NCI-H2029 (cell line): ENCODE measurements around the gene OR2S2.
"Not testable (repeated sequence)": the region's sequence is repeated elsewhere in the genome, so short reads cannot be mapped to it uniquely, and the experiment has no call there.

ENCODE experiments used
- DNase-seq: peaks from one replicate; lab custom pipeline; 2025; lab: John Stamatoyannopoulos, UW

The OR2S2 gene

GRCh38 chr9:35962126-35962906, 4.4 kb upstream of the OR2S2 start:
- DNase-seq = no peak

GRCh38 chr9:35960039-35960655, 2.2 kb upstream of the OR2S2 start:
- DNase-seq = no peak

GRCh38 chr9:35956651-35957050, 1.3 kb downstream of the OR2S2 start:
- DNase-seq = no peak

GRCh38 chr9:35954942-35955546, 2.9 kb downstream of the OR2S2 start:
- DNase-seq = peak; percentile 56

GRCh38 chr9:35952526-35953191, 5.3 kb downstream of the OR2S2 start:
- no peak for DNase-seq

GRCh38 chr9:35951736-35952135, 6.2 kb downstream of the OR2S2 start:
- no peak for DNase-seq

- DNase-seq = no peak
These were observed 9.0 kb downstream of the OR2S2 start for GRCh38 chr9:35948901-35949318.

GRCh38 chr9:35948451-35948850, 9.5 kb downstream of the OR2S2 start:
- DNase-seq = no peak

- DNase-seq = peak; percentile 86
These were observed 12.5 kb downstream of the OR2S2 start for GRCh38 chr9:35945341-35946018.

- no peak for DNase-seq
These were observed 13.1 kb downstream of the OR2S2 start for GRCh38 chr9:35944841-35945240.

- DNase-seq = no peak
These were observed 13.8 kb downstream of the OR2S2 start for GRCh38 chr9:35944173-35944572.

- DNase-seq = no peak
These were observed 15.7 kb downstream of the OR2S2 start for GRCh38 chr9:35942286-35942685.

- no peak for DNase-seq
These were observed 17.2 kb downstream of the OR2S2 start for GRCh38 chr9:35940458-35941407.

GRCh38 chr9:35939679-35940250, 18.2 kb downstream of the OR2S2 start:
- DNase-seq = no peak

GRCh38 chr9:35938474-35939356, 19.2 kb downstream of the OR2S2 start:
- no peak for DNase-seq

GRCh38 chr9:35937227-35937626, 20.7 kb downstream of the OR2S2 start:
- no peak for DNase-seq

- DNase-seq = no peak
These were observed 22.0 kb downstream of the OR2S2 start for GRCh38 chr9:35935755-35936509.

GRCh38 chr9:35935261-35935660, 22.7 kb downstream of the OR2S2 start:
- no peak for DNase-seq

- not testable (repeated sequence) for DNase-seq
These were observed 23.9 kb downstream of the OR2S2 start for GRCh38 chr9:35934069-35934468.
